Adrenal gland (tissue), 12 donors: ENCODE data around the gene KRT71. TPM values are rescaled to one million over a fixed set of nuclear protein-coding genes. Genes with fewer than 3 reads are reported as not detected.
A peak's percentile ranks its signal among the peaks of the same experiment; 100 is the strongest.

Source experiments
- DNase-seq, 7 donors: peaks; one replicate each; pipeline ENCODE4 v3.0.0-alpha.2; 2019 to 2020
- H3K27ac ChIP-seq, 5 donors: fragments of 200-600 bp; sonication (generic) in 4 of 5; 1 replicate in 3 of 5; 2 replicates in 2 of 5; pipeline versions ENCODE4 v1.5.1 to v1.8.0; 2016 to 2020; ENCODE audit warnings: mild to moderate bottlenecking in 1 of 5
- H3K27me3 ChIP-seq: fragments of 200-600 bp; 2 replicates; pipeline ENCODE4 v1.8.0; 2021
- H3K36me3 ChIP-seq, 2 donors: fragments of 200-600 bp; replicated peaks in 1 of 2; 1 replicate in 1 of 2; 2 replicates in 1 of 2; pipeline versions ENCODE4 v1.5.1 to v1.8.0; 2018 to 2022
- H3K4me1 ChIP-seq, 2 donors: fragments of 200-600 bp; replicated peaks in 1 of 2; 1 replicate in 1 of 2; 2 replicates in 1 of 2; pipeline versions ENCODE4 v1.5.1 to v1.8.0; 2018 to 2021
- H3K4me3 ChIP-seq, 4 donors: fragments of 200-600 bp; sonication (generic) in 3 of 4; one replicate each; pipeline ENCODE4 v1.5.1; 2016 to 2018
- H3K9me3 ChIP-seq, 3 donors: fragments of 200-600 bp; sonication (generic) in 1 of 3; replicated peaks in 1 of 3; 1 replicate in 2 of 3; 2 replicates in 1 of 3; pipeline versions ENCODE4 v1.5.1 to v1.8.0; 2016 to 2021
- POLR2A ChIP-seq, 2 donors: fragments of 450-650 bp; IDR thresholded peaks; one replicate each; pipeline ENCODE4 v1.6.1; 2017; ENCODE audit warnings: antibody characterized with exemption in 2 of 2, mild to moderate bottlenecking in 2 of 2, moderate library complexity in 1 of 2
- WGBS, 4 donors: extraction: QIAGEN DNeasy Blood & Tissue Kit in 2 of 4; methylation state at CpG; one replicate each; pipeline versions ENCODE4 v1.1.5 to v1.1.7; 2013 to 2017; 5-methylcytosine and 5-hydroxymethylcytosine counted together
- intact Hi-C, 2 donors: fragments of 100-400 bp; cut with DNase I; formaldehyde crosslinking; loops; one replicate each; pipeline versions ENCODE4 v1.14.1 to v1.15.0; 2022 to 2023
- polyA plus RNA-seq, 3 donors: library from polyadenylated mRNA; stranded (reverse); fragments of 200-250 nt in 2 of 3; fragments of 350-450 nt in 1 of 3; fragmentation: Illumina TruSeq in 1 of 3; extraction: RNeasy Lipid Tissue Mini Kit (QIAGEN cat#74804) in 1 of 3; gene quantifications; one replicate each; pipeline ENCODE4 v1.2.3, GENCODE V29; 2013 to 2014
- total RNA-seq, 9 donors: library from RNA; depleted of rRNA in 4 of 9; stranded (reverse); fragments of >200 nt in 4 of 9; fragments of 120-200 nt in 1 of 9; fragmentation: NEBNext Ultra II Directional in 1 of 9; extraction: Animal tissue kit (Norgen Biotek cat#: 25700) in 1 of 9; gene quantifications; one replicate each; pipeline versions ENCODE4 v1.1.0 to v1.2.4, GENCODE V29; 2013 to 2023
- TF ChIP-seq, protein P1 (sequence below), 6 experiments: fragments of 450-650 bp in 4 of 6; fragments of 200-600 bp in 2 of 6; sonication (generic) in 1 of 6; IDR thresholded peaks; 1 replicate in 5 of 6; 2 replicates in 1 of 6; pipeline versions ENCODE4 v1.5.1 to v1.8.0; 2016 to 2021; ENCODE audit warnings: antibody characterized with exemption in 6 of 6, mild to moderate bottlenecking in 2 of 6, moderate library complexity in 1 of 6
- donor health status: healthy with polysubstance abuse.
- donor health status: Bipolar disorder and iron deficiency.
- donor health status: DM: yes; HTN: yes; CAD: no.
- donor health status: DM: no; HTN: no; CAD: no.
- donor health status: DM: no; HTN: no; CAD: no.
- donor health status: DM: yes; HTN: yes; CAD: no.

KRT71 gene
- total and polyA plus RNA-seq, 12 donors = not detected

GRCh38 chr12:52499806-52500560 is 53.0 kb downstream of the KRT71 start:
- H3K9me3 ChIP-seq = no peaks in the 10 kb centered on the region
- H3K27me3 ChIP-seq = no peaks in the 10 kb centered on the region
- WGBS, 4 donors = 56 to 73% (median 68%) methylated on average over 5 of the region's 5 CpGs
- intact Hi-C loops = loop anchor here in 1 of 2 donors (10.0 kb wide), 1 partner anchor 345 kb away; no protein-coding TSS in a partner anchor
- no peak overlapping the region for H3K27ac ChIP-seq
- H3K4me1 ChIP-seq = no peaks in the 10 kb centered on the region
- TF ChIP-seq, protein P1, sequence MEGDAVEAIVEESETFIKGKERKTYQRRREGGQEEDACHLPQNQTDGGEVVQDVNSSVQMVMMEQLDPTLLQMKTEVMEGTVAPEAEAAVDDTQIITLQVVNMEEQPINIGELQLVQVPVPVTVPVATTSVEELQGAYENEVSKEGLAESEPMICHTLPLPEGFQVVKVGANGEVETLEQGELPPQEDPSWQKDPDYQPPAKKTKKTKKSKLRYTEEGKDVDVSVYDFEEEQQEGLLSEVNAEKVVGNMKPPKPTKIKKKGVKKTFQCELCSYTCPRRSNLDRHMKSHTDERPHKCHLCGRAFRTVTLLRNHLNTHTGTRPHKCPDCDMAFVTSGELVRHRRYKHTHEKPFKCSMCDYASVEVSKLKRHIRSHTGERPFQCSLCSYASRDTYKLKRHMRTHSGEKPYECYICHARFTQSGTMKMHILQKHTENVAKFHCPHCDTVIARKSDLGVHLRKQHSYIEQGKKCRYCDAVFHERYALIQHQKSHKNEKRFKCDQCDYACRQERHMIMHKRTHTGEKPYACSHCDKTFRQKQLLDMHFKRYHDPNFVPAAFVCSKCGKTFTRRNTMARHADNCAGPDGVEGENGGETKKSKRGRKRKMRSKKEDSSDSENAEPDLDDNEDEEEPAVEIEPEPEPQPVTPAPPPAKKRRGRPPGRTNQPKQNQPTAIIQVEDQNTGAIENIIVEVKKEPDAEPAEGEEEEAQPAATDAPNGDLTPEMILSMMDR (IDR thresholded peaks at IDR 0.05) = no peak
- TF ChIP-seq POLR2A (IDR thresholded peaks at IDR 0.05) = no peak
- no peak for DNase-seq
- no peaks in the 10 kb centered on the region for H3K36me3 ChIP-seq
- no peak overlapping the region for H3K4me3 ChIP-seq

DNA sequence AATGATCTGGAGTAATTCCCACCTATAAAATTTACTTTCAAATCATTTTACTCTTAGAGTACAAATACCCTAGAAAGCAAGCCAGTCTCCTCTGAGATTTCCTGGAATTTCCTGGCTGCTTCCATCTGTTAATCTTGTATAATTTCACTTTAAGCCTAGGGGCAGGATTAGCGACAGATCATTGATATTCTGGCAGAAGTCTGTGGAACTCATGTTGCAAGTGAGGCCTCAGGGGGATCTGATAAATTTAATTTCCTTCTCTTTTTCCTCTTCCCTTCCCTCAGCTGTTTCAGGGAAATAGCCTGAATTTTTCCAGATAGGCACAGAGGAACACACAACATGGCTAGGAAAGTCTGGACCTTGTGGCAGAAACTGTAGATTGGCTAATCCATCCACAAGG is 54.0 kb downstream of the KRT71 start:
- no peaks in the 10 kb centered on the region for H3K27me3 ChIP-seq
- H3K4me1 ChIP-seq = no peaks in the 10 kb centered on the region
- no peak for DNase-seq
- intact Hi-C loops = no loop called here
- no peaks in the 10 kb centered on the region for H3K36me3 ChIP-seq
- H3K27ac ChIP-seq = no peak overlapping the region
- TF ChIP-seq, protein P1 (IDR thresholded peaks at IDR 0.05) = no peak
- no peak for TF ChIP-seq POLR2A (IDR thresholded peaks at IDR 0.05)
- H3K4me3 ChIP-seq = no peak overlapping the region
- 32 to 79% (median 66%) methylated on average over 1 of the region's 1 CpG for WGBS, 4 donors
- no peaks in the 10 kb centered on the region for H3K9me3 ChIP-seq

GRCh38 chr12:52497975-52498374 is 55.0 kb downstream of the KRT71 start:
- TF ChIP-seq, protein P1 (IDR thresholded peaks at IDR 0.05) = no peak
- TF ChIP-seq POLR2A (IDR thresholded peaks at IDR 0.05) = no peak
- no peak overlapping the region for H3K27ac ChIP-seq
- DNase-seq = no peak
- H3K4me3 ChIP-seq = no peak overlapping the region
- intact Hi-C loops = no loop called here
- no peaks in the 10 kb centered on the region for H3K36me3 ChIP-seq
- H3K9me3 ChIP-seq = no peaks in the 10 kb centered on the region
- no peaks in the 10 kb centered on the region for H3K4me1 ChIP-seq
- H3K27me3 ChIP-seq = no peaks in the 10 kb centered on the region
- WGBS, 4 donors = 78 to 86% (median 80%) methylated on average over 7 of the region's 7 CpGs

- Histone ChIP-seq H3K27ac (peak overlapping the region in 1 of 5 donors; percentile 79), H3K4me3 (no peak overlapping the region), H3K4me1 (no peaks in the 10 kb centered on the region), H3K27me3 (no peaks in the 10 kb centered on the region), H3K36me3 (no peaks in the 10 kb centered on the region), H3K9me3 (no peaks in the 10 kb centered on the region)
- intact Hi-C loops = no loop called here
- TF ChIP-seq, protein P1 (IDR thresholded peaks at IDR 0.05) = no peak
- no peak for TF ChIP-seq POLR2A (IDR thresholded peaks at IDR 0.05)
- 63 to 77% (median 67%) methylated on average over 4 of the region's 4 CpGs for WGBS, 4 donors
- DNase-seq = no peak
Measured at GRCh38 chr12:52496590-52497071, 56.3 kb downstream of the KRT71 start.
